Keratinocyte (primary cell): ENCODE data around the gene HDGFL3. TPM values are rescaled to one million over a fixed set of nuclear protein-coding genes. Genes with fewer than 3 reads are reported as not detected.

Experiments used
- DNase-seq: peaks from one replicate; pipeline ENCODE4 v3.0.0-alpha.2; 2011; ENCODE audit warnings: low read depth, missing footprints, low spot score
- FAIRE-seq: peaks from 2 replicates; lab custom pipeline; 2011; peaks lifted over from hg19 to GRCh38; lab: Jason Lieb, UNC
- H2AFZ ChIP-seq: 2 replicates; pipeline ENCODE4 v1.6.0; 2012; ENCODE audit warnings: low read length, control low read depth, inconsistent platforms; ENCODE audit not compliant: control insufficient read depth
- H3K27ac ChIP-seq: 2 replicates; pipeline ENCODE4 v1.5.1; 2011; ENCODE audit warnings: low read length; ENCODE audit not compliant: control insufficient read depth, insufficient read depth
- H3K27me3 ChIP-seq: 3 replicates; pipeline ENCODE4 v1.6.0; 2011; ENCODE audit warnings: low read length; ENCODE audit not compliant: control insufficient read depth, insufficient read depth; ENCODE audit errors: extremely low read depth
- H3K36me3 ChIP-seq, 2 experiments: 2 replicates in 1 of 2; 3 replicates in 1 of 2; pipeline ENCODE4 v1.5.1; 2011; ENCODE audit warnings: low read length in 2 of 2, mild to moderate bottlenecking in 1 of 2; ENCODE audit not compliant: control insufficient read depth in 2 of 2, insufficient read depth in 2 of 2; ENCODE audit errors: extremely low read depth in 1 of 2
- H3K4me1 ChIP-seq: 3 replicates; pipeline ENCODE4 v1.5.1; 2011; ENCODE audit warnings: low read length; ENCODE audit not compliant: control insufficient read depth, insufficient read depth; ENCODE audit errors: extremely low read depth
- H3K4me2 ChIP-seq: 3 replicates; pipeline ENCODE4 v1.6.0; 2011; ENCODE audit warnings: low read depth, low read length; ENCODE audit not compliant: control insufficient read depth, insufficient read depth; ENCODE audit errors: extremely low read depth
- H3K4me3 ChIP-seq, 3 experiments: fragments of 200-600 bp in 1 of 3; sonication (generic) in 1 of 3; 2 replicates in 2 of 3; 3 replicates in 1 of 3; pipeline ENCODE4 v1.5.1; 2011 to 2016; ENCODE audit warnings: low read length in 3 of 3, mild to moderate bottlenecking in 3 of 3, control low read depth in 2 of 3, inconsistent platforms in 1 of 3, low read depth in 1 of 3, mixed read lengths in 1 of 3, mixed run types in 1 of 3, moderate library complexity in 1 of 3; ENCODE audit not compliant: control insufficient read depth in 2 of 3, insufficient read depth in 2 of 3; ENCODE audit errors: extremely low read depth in 1 of 3
- H3K79me2 ChIP-seq: 2 replicates; pipeline ENCODE4 v1.6.0; 2012; ENCODE audit warnings: low read length; ENCODE audit not compliant: control insufficient read depth, insufficient read depth
- H3K9ac ChIP-seq: 3 replicates; pipeline ENCODE4 v1.6.0; 2011; ENCODE audit warnings: low read length; ENCODE audit not compliant: control insufficient read depth, insufficient read depth; ENCODE audit errors: extremely low read depth
- H3K9me1 ChIP-seq: 3 replicates; pipeline ENCODE4 v1.6.0; 2011; ENCODE audit warnings: low read length; ENCODE audit not compliant: control insufficient read depth, insufficient read depth; ENCODE audit errors: extremely low read depth
- H3K9me3 ChIP-seq: 2 replicates; pipeline ENCODE4 v1.5.1; 2012; ENCODE audit warnings: low read depth, low read length; ENCODE audit not compliant: control insufficient read depth
- H4K20me1 ChIP-seq: 3 replicates; pipeline ENCODE4 v1.6.0; 2011; ENCODE audit warnings: low read length; ENCODE audit not compliant: control insufficient read depth, insufficient read depth; ENCODE audit errors: extremely low read depth
- EZH2 ChIP-seq: IDR thresholded peaks from one replicate; pipeline ENCODE4 v1.6.1; 2012; ENCODE audit warnings: inconsistent platforms, mild to moderate bottlenecking, low read length, moderate library complexity
- dilution Hi-C: fragments of 300-500 bp; cut with MboI; formaldehyde crosslinking; loops from one replicate; pipeline ENCODE4 v1.7.0; 2020; ENCODE audit warnings: low sequenced_read_pairs; ENCODE audit not compliant: extremely low pct_ligation_motif_present
- polyA plus RNA-seq, 5 experiments: library from polyadenylated mRNA; depleted of rRNA in 3 of 5; stranded (reverse) in 3 of 5; stranded (forward) in 1 of 5; unstranded in 1 of 5; fragments of >200 nt; gene quantifications; 1 replicate in 1 of 5; 2 replicates in 3 of 5; 3 replicates in 1 of 5; pipeline versions ENCODE4 v1.2.1 to v1.2.3, GENCODE V29; 2011 to 2012; ENCODE audit warnings: missing spikeins in 2 of 5, low read depth in 1 of 5, low replicate concordance in 1 of 5
- TF ChIP-seq, protein P1 (sequence below), 3 experiments: IDR thresholded peaks in 1 of 3; conservative IDR thresholded peaks in 1 of 3; optimal IDR thresholded peaks in 1 of 3; 2 replicates in 2 of 3; 3 replicates in 1 of 3; pipeline versions ENCODE3 to v1.5.1; 2011; ENCODE audit warnings: low read length in 3 of 3, mild to moderate bottlenecking in 3 of 3, moderate library complexity in 2 of 3, control low read depth in 1 of 3, inconsistent platforms in 1 of 3; ENCODE audit not compliant: insufficient read depth in 2 of 3; ENCODE audit errors: extremely low read depth in 1 of 3

Gene HDGFL3
- polyA plus RNA-seq, 1 donor (not counting 4 experiments of a cell fraction or from before 2014, with no cell fraction given): 35.1 TPM

DNA sequence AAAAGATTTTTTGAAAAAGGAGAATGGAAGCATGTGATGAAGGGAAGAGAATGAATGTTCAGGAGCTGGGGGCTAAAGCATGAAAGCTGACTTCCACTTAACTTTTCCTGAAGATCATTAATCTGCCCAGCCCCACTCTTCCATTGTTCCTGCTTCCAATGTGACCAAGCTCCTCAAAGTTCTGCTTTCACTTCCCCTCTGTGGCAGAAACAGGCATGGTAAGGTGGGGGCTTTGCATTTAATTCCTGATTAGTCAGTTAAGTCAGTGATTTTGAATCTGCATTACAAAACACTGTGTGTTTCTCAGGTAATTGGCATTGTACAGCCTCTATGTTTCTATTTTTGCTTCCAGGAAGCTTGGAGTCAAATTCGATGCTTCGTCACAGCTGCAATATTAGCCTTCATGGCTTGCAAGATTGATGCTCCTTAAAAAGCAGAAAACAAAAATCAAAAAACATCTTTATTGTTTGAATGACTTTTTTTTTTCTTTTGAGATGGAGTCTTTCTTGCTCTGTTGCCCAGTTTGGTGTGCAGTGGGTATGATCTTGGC is 107.5 kb downstream of the HDGFL3 start:
- dilution Hi-C loops: no loop called here
- no peak for DNase-seq
- no peaks in the 10 kb centered on the region for H3K9me1 ChIP-seq

GRCh38 chr15:83099290-83099689 is 108.3 kb downstream of the HDGFL3 start:
- H3K9me1 ChIP-seq: no peaks in the 10 kb centered on the region
- FAIRE-seq (no peak), DNase-seq (no peak)
- peaks cover 14% of the 10 kb centered on the region for H3K27me3 ChIP-seq
- H3K4me1 ChIP-seq: no peaks in the 10 kb centered on the region
- dilution Hi-C loops: no loop called here
- H4K20me1 ChIP-seq: no peaks in the 10 kb centered on the region
- TF ChIP-seq, protein P1, sequence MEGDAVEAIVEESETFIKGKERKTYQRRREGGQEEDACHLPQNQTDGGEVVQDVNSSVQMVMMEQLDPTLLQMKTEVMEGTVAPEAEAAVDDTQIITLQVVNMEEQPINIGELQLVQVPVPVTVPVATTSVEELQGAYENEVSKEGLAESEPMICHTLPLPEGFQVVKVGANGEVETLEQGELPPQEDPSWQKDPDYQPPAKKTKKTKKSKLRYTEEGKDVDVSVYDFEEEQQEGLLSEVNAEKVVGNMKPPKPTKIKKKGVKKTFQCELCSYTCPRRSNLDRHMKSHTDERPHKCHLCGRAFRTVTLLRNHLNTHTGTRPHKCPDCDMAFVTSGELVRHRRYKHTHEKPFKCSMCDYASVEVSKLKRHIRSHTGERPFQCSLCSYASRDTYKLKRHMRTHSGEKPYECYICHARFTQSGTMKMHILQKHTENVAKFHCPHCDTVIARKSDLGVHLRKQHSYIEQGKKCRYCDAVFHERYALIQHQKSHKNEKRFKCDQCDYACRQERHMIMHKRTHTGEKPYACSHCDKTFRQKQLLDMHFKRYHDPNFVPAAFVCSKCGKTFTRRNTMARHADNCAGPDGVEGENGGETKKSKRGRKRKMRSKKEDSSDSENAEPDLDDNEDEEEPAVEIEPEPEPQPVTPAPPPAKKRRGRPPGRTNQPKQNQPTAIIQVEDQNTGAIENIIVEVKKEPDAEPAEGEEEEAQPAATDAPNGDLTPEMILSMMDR (optimal IDR thresholded peaks at IDR 0.05 in 1 of 3, IDR thresholded peaks at IDR 0.05 in 1 of 3, conservative IDR thresholded peaks at IDR 0.05 in 1 of 3; ENCODE audit: extremely low read depth in 1 of 3, insufficient read depth in 2 of 3, low read length in 3 of 3): no peak
- no peak for TF ChIP-seq EZH2
- H3K79me2 ChIP-seq: no peaks in the 10 kb centered on the region
- H3K4me2 ChIP-seq: no peak overlapping the region
- no peaks in the 10 kb centered on the region for H3K36me3 ChIP-seq
- no peak overlapping the region for H2AFZ ChIP-seq
- no peak overlapping the region for H3K27ac ChIP-seq
- no peak overlapping the region for H3K4me3 ChIP-seq
- H3K9ac ChIP-seq: no peak overlapping the region
- H3K9me3 ChIP-seq: no peaks in the 10 kb centered on the region

More for the DNA sequence above, 107.5 kb downstream of the HDGFL3 start:
- H3K4me1 ChIP-seq: no peaks in the 10 kb centered on the region
- H3K27me3 ChIP-seq: peaks cover 14% of the 10 kb centered on the region
- H3K4me2 ChIP-seq: no peak overlapping the region
- no peak overlapping the region for H3K27ac ChIP-seq
- H3K36me3 ChIP-seq: no peaks in the 10 kb centered on the region
- H3K9me3 ChIP-seq: no peaks in the 10 kb centered on the region
- no peaks in the 10 kb centered on the region for H4K20me1 ChIP-seq
- no peak overlapping the region for H2AFZ ChIP-seq
- TF ChIP-seq, protein P1 (optimal IDR thresholded peaks at IDR 0.05 in 1 of 3, IDR thresholded peaks at IDR 0.05 in 1 of 3, conservative IDR thresholded peaks at IDR 0.05 in 1 of 3; ENCODE audit: extremely low read depth in 1 of 3, insufficient read depth in 2 of 3, low read length in 3 of 3): no peak
- no peak for TF ChIP-seq EZH2
- no peak overlapping the region for H3K9ac ChIP-seq
- H3K79me2 ChIP-seq: no peaks in the 10 kb centered on the region
- no peak overlapping the region for H3K4me3 ChIP-seq
- FAIRE-seq: no peak
